MCF 10A (cell line): ENCODE data around the gene DNMBP. TPM values are rescaled to one million over a fixed set of nuclear protein-coding genes. Genes with fewer than 3 reads are reported as not detected.

ENCODE experiments used
- Bru-seq: library from RNA; stranded (reverse); fragments of 400-500 nt; gene quantifications from one replicate; lab custom pipeline; 2021; lab: Mats Ljungman, UMichigan
- BruChase-seq, 2 experiments: library from RNA; stranded (reverse); fragments of 400-500 nt; gene quantifications; one replicate each; lab custom pipeline; 2021; lab: Mats Ljungman, UMichigan
- BruUV-seq: library from RNA; stranded (reverse); fragments of 400-500 nt; replicated peaks from 2 replicates; lab custom pipeline; 2021; lab: Mats Ljungman, UMichigan
- CTCF ChIA-PET: fragments of 300-600 bp; sonication (Branson Sonifier 250); formaldehyde crosslinking; extraction: SDS; loops from one replicate; lab custom pipeline; 2021; ENCODE audit warnings: antibody characterized with exemption, inconsistent platforms; lab: Yijun Ruan, JAX
- POLR2A ChIA-PET: fragments of 300-600, 350-650 bp; sonication (Branson Sonifier 250); formaldehyde crosslinking; extraction: SDS; loops from one replicate; lab custom pipeline; 2020; ENCODE audit warnings: antibody characterized with exemption, inconsistent platforms; lab: Yijun Ruan, JAX
- DNase-seq: peaks from one replicate; pipeline ENCODE4 v3.0.0-alpha.2; 2018; ENCODE audit not compliant: unreplicated experiment
- H3K27ac Mint-ChIP-seq: one replicate; pipeline ENCODE4 v1.8.0; 2022; ENCODE audit warnings: mild to moderate bottlenecking, low read depth, mixed read lengths; ENCODE audit not compliant: unreplicated experiment
- H3K27me3 Mint-ChIP-seq: one replicate; pipeline ENCODE4 v1.8.0; 2022; ENCODE audit warnings: mixed read lengths; ENCODE audit not compliant: insufficient read depth, unreplicated experiment
- H3K36me3 Mint-ChIP-seq: one replicate; pipeline ENCODE4 v1.8.0; 2022; ENCODE audit warnings: mild to moderate bottlenecking, moderate library complexity, mixed read lengths; ENCODE audit not compliant: insufficient read depth, unreplicated experiment
- H3K4me1 Mint-ChIP-seq: one replicate; pipeline ENCODE4 v1.8.0; 2022; ENCODE audit warnings: mixed read lengths; ENCODE audit not compliant: insufficient read depth, unreplicated experiment
- H3K4me3 Mint-ChIP-seq: one replicate; pipeline ENCODE4 v1.8.0; 2022; ENCODE audit warnings: mild to moderate bottlenecking, moderate library complexity, mixed read lengths; ENCODE audit not compliant: unreplicated experiment
- H3K9me3 Mint-ChIP-seq: one replicate; pipeline ENCODE4 v1.8.0; 2022; ENCODE audit warnings: mixed read lengths; ENCODE audit not compliant: unreplicated experiment
- intact Hi-C: fragments of 100-400 bp; cut with micrococcal nuclease; formaldehyde crosslinking; loops from 2 replicates; pipeline ENCODE4 v1.14.1; 2022
- long read RNA-seq: library from polyadenylated mRNA; stranded (forward); transcript quantifications from one replicate; pipeline ENCODE4 v2.0.0, GENCODE V29; 2022
- total RNA-seq: library from RNA; stranded (reverse); gene quantifications from 2 replicates; pipeline ENCODE4 v1.2.3, GENCODE V29; 2022
- TF ChIP-seq, protein P1 (sequence below): fragments of 200-600 bp; IDR thresholded peaks from one replicate; pipeline ENCODE4 v1.8.0; 2022; ENCODE audit warnings: antibody characterized with exemption, mild to moderate bottlenecking; ENCODE audit not compliant: unreplicated experiment

DNMBP gene, protein sequence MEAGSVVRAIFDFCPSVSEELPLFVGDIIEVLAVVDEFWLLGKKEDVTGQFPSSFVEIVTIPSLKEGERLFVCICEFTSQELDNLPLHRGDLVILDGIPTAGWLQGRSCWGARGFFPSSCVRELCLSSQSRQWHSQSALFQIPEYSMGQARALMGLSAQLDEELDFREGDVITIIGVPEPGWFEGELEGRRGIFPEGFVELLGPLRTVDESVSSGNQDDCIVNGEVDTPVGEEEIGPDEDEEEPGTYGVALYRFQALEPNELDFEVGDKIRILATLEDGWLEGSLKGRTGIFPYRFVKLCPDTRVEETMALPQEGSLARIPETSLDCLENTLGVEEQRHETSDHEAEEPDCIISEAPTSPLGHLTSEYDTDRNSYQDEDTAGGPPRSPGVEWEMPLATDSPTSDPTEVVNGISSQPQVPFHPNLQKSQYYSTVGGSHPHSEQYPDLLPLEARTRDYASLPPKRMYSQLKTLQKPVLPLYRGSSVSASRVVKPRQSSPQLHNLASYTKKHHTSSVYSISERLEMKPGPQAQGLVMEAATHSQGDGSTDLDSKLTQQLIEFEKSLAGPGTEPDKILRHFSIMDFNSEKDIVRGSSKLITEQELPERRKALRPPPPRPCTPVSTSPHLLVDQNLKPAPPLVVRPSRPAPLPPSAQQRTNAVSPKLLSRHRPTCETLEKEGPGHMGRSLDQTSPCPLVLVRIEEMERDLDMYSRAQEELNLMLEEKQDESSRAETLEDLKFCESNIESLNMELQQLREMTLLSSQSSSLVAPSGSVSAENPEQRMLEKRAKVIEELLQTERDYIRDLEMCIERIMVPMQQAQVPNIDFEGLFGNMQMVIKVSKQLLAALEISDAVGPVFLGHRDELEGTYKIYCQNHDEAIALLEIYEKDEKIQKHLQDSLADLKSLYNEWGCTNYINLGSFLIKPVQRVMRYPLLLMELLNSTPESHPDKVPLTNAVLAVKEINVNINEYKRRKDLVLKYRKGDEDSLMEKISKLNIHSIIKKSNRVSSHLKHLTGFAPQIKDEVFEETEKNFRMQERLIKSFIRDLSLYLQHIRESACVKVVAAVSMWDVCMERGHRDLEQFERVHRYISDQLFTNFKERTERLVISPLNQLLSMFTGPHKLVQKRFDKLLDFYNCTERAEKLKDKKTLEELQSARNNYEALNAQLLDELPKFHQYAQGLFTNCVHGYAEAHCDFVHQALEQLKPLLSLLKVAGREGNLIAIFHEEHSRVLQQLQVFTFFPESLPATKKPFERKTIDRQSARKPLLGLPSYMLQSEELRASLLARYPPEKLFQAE (N-terminal part only)
- total RNA-seq (11.3 and 14.3 TPM in 2 replicates), Bru-seq, nascent RNA (percentile 68 among the genes with signal in this experiment), BruChase-seq, experiment 1, labeled RNA remaining after a 6-hour chase (percentile 60 among the genes with signal in this experiment), BruChase-seq, experiment 2, labeled RNA remaining after a 2-hour chase (percentile 60 among the genes with signal in this experiment)
- long read RNA-seq, full-length matches to known transcripts: 3 of 7 reads
- long read RNA-seq, partial matches to known transcripts: 2 of 7 reads
- long read RNA-seq, other reads (novel, unspliced or antisense): 2 of 7 reads

- H3K36me3 Mint-ChIP-seq: no peaks in the 10 kb centered on the region
- intact Hi-C loops: loop anchor here (1.0 to 10.0 kb wide), 5 partner anchors 37 to 175 kb away; partner anchors contain the start of gene ERLIN1
- no TSS peak for BruUV-seq
Measured at GRCh38 chr10:100009793-100010676, at the start of gene DNMBP. DNMBP (minus strand) TSS chr10:100009947; CDS start chr10:99972124, 37,823 bp downstream.

DNA sequence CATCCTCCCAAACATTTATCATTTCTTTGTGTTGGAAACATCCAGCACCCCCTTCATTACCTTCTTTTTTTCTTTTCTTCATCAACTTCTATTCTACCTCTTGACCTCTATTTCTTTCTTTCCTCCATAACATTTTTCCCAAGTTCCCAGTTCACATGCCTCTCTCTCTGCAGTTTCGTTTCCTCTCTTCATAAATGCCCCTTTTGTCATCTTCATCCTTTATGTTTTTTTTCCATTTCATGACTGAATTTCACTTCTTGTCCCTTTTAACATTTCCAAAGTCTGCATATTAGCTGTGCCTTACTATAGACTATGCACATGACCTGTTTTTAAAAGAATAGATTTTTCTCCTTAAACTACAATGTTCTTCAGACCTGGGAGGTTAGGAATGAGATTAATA lies 48.2 kb upstream of the DNMBP start:
- Mint-ChIP-seq H3K27ac (no peak overlapping the region), H3K27me3 (no peaks in the 10 kb centered on the region), H3K9me3 (peaks cover 5% of the 10 kb centered on the region), H3K4me1 (no peaks in the 10 kb centered on the region), H3K4me3 (no peak overlapping the region), H3K36me3 (no peaks in the 10 kb centered on the region)
- ChIA-PET POLR2A (interaction anchor here (0.7 to 0.8 kb wide), 2 partner anchors 8 to 1896 kb away, joined by 3 to 5 read pairs; no protein-coding TSS in a partner anchor), CTCF (interaction anchor here (0.5 to 1.3 kb wide), 3 partner anchors 12 to 1591 kb away, joined by 3 to 6 read pairs (median 4); no protein-coding TSS in a partner anchor)
- BruUV-seq: no TSS peak
- intact Hi-C loops: no loop called here
- TF ChIP-seq, protein P1, sequence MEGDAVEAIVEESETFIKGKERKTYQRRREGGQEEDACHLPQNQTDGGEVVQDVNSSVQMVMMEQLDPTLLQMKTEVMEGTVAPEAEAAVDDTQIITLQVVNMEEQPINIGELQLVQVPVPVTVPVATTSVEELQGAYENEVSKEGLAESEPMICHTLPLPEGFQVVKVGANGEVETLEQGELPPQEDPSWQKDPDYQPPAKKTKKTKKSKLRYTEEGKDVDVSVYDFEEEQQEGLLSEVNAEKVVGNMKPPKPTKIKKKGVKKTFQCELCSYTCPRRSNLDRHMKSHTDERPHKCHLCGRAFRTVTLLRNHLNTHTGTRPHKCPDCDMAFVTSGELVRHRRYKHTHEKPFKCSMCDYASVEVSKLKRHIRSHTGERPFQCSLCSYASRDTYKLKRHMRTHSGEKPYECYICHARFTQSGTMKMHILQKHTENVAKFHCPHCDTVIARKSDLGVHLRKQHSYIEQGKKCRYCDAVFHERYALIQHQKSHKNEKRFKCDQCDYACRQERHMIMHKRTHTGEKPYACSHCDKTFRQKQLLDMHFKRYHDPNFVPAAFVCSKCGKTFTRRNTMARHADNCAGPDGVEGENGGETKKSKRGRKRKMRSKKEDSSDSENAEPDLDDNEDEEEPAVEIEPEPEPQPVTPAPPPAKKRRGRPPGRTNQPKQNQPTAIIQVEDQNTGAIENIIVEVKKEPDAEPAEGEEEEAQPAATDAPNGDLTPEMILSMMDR: no peak
- no peak for DNase-seq

More at GRCh38 chr10:100009793-100010676, at the start of gene DNMBP:
- Mint-ChIP-seq H3K27me3 (no peaks in the 10 kb centered on the region), H3K4me1 (peaks cover 39% of the 10 kb centered on the region), H3K4me3 (peak within 1 kb of the TSS; percentile 94), H3K9me3 (no peaks in the 10 kb centered on the region), H3K27ac (peak within 1 kb of the TSS; percentile 84)
- POLR2A ChIA-PET: interaction anchor here (0.7 to 23.3 kb wide), 16 partner anchors 11 to 278 kb away, joined by 3 to 547 read pairs (median 10); partner anchors contain the start of genes COX15, CUTC and ERLIN1
- TF ChIP-seq, protein P1: peak; percentile 32
- CTCF ChIA-PET: interaction anchor here (0.5 to 7.9 kb wide), 17 partner anchors 8 to 164 kb away, joined by 3 to 92 read pairs (median 4); no protein-coding TSS in a partner anchor
- DNase-seq: peak; percentile 76

DNA sequence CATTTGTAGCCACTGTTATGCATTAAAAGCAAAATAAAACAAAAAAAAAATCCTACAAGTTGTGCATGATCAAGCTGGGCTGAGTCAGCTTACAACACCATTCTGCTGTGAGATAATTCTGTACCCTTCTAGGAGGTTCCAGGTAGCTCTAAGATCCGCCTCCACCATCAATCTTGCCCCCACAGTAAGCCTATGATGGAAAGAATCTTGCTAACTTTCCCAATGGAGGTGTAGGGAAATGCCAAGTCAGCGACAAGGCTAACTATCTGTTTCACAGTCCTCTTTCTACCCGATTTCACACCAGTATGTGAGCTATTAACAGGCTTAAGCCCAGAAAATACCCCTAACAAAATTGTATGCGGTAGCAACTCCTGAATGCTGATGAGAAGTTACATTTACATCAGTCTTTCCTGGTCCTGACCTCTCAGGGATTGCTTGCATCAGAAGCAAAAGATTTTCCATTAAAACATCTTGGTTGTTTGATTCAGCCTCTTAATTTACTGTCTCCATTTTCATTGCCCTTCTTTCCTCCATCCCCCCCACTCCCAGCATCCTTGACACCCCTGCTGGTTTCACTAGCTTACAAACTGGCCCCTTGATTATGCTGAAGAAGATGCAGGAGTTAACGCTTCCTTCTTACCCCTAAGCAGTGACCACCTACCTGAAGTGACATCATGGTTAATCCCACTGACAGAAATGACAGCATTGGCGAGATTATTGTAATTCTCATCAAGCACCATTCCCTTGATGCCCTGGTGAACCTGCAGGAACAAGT lies 44.1 kb upstream of the DNMBP start:
- intact Hi-C loops: no loop called here
- ChIA-PET CTCF (interaction anchor here (0.6 to 2.3 kb wide), 6 partner anchors 8 to 208 kb away, joined by 3 to 22 read pairs (median 4); no protein-coding TSS in a partner anchor), POLR2A (no interaction called here)
- no TSS peak for BruUV-seq
- TF ChIP-seq, protein P1: no peak
- Mint-ChIP-seq H3K4me1 (no peaks in the 10 kb centered on the region), H3K9me3 (peaks cover 5% of the 10 kb centered on the region), H3K4me3 (no peak overlapping the region), H3K27ac (no peak overlapping the region), H3K36me3 (no peaks in the 10 kb centered on the region), H3K27me3 (no peaks in the 10 kb centered on the region)
- no peak for DNase-seq
